ENCODE results near the gene BMPR2.

DNA sequence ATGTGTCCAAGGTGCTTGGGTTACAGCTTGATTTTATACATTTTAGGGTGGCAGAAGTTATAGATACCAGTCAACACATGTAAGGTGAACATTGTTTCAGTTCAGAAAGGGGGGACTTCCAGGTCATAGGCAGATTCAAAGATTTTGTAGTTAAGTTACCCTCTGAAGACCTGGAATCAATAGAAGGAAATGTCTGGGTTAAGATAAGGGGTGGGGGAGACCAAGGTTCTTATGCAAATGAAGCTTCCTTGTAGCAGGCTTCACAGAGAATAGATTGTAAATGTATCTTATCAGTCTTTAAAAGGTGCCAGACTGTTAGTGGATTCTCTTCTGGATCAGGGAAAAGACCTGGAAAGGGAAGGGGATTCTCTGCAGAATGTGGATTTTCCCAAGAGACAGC is 42.4 kb downstream of the BMPR2 start:
- TF ChIP-seq POLR2A (IDR thresholded peaks at IDR 0.05) (no peak), POLR2AphosphoS5 (IDR thresholded peaks at IDR 0.05) (no peak)
- TF ChIP-seq, protein P1, sequence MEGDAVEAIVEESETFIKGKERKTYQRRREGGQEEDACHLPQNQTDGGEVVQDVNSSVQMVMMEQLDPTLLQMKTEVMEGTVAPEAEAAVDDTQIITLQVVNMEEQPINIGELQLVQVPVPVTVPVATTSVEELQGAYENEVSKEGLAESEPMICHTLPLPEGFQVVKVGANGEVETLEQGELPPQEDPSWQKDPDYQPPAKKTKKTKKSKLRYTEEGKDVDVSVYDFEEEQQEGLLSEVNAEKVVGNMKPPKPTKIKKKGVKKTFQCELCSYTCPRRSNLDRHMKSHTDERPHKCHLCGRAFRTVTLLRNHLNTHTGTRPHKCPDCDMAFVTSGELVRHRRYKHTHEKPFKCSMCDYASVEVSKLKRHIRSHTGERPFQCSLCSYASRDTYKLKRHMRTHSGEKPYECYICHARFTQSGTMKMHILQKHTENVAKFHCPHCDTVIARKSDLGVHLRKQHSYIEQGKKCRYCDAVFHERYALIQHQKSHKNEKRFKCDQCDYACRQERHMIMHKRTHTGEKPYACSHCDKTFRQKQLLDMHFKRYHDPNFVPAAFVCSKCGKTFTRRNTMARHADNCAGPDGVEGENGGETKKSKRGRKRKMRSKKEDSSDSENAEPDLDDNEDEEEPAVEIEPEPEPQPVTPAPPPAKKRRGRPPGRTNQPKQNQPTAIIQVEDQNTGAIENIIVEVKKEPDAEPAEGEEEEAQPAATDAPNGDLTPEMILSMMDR (IDR thresholded peaks at IDR 0.05 in 8 of 11, conservative IDR thresholded peaks at IDR 0.05 in 3 of 11), result no peak
